GM23338 (cell line): Measurements from ENCODE around the gene RAMP3. TPM values are rescaled to one million over a fixed set of nuclear protein-coding genes. Genes with fewer than 3 reads are reported as not detected.

Experiments used
- ATAC-seq: fragments of 200-7000 bp; cut with Tn5 transposase; 3 replicates; pipeline ENCODE4 v1.9.1; 2020
- DNase-seq: peaks from one replicate; pipeline ENCODE4 v3.0.0-alpha.2; 2015; ENCODE audit warnings: low spot score
- H2AFZ ChIP-seq: fragments of 200-600 bp; sonication (generic); 2 replicates; pipeline ENCODE4 v1.8.0; 2016; ENCODE audit warnings: antibody characterized with exemption, mild to moderate bottlenecking, moderate library complexity
- H3F3A ChIP-seq: fragments of 200-600 bp; sonication (generic); replicated peaks from 2 replicates; pipeline ENCODE4 v1.8.0; 2017; ENCODE audit warnings: antibody characterized with exemption, mixed run types, low read depth
- H3K27ac ChIP-seq: fragments of 200-600 bp; sonication (generic); 2 replicates; pipeline ENCODE4 v1.6.1; 2016; ENCODE audit warnings: low read depth
- H3K27me3 ChIP-seq: fragments of 200-600 bp; sonication (generic); 2 replicates; pipeline ENCODE4 v1.8.0; 2016; ENCODE audit warnings: mild to moderate bottlenecking, mixed run types, moderate library complexity; ENCODE audit not compliant: insufficient read depth
- H3K36me3 ChIP-seq: fragments of 200-600 bp; sonication (generic); 2 replicates; pipeline ENCODE4 v1.8.0; 2016; ENCODE audit warnings: mild to moderate bottlenecking; ENCODE audit not compliant: insufficient read depth
- H3K4me1 ChIP-seq: fragments of 200-600 bp; sonication (generic); 2 replicates; pipeline ENCODE4 v1.8.0; 2016; ENCODE audit warnings: mild to moderate bottlenecking, moderate library complexity; ENCODE audit not compliant: insufficient read depth
- H3K4me2 ChIP-seq: fragments of 200-600 bp; sonication (generic); 2 replicates; pipeline ENCODE4 v1.7.1; 2017; ENCODE audit warnings: mixed run types
- H3K4me3 ChIP-seq: fragments of 200-600 bp; sonication (generic); 2 replicates; pipeline ENCODE4 v1.6.1; 2016; ENCODE audit warnings: mixed run types
- H3K79me2 ChIP-seq: fragments of 200-600 bp; sonication (generic); replicated peaks from 2 replicates; pipeline ENCODE4 v1.8.0; 2017; ENCODE audit warnings: mild to moderate bottlenecking; ENCODE audit not compliant: insufficient read depth
- H3K9me2 ChIP-seq: fragments of 200-600 bp; sonication (generic); 2 replicates; pipeline ENCODE4 v1.8.0; 2017; ENCODE audit not compliant: insufficient read depth
- H4K20me1 ChIP-seq: fragments of 200-600 bp; sonication (generic); replicated peaks from 2 replicates; pipeline ENCODE4 v1.8.0; 2017; ENCODE audit warnings: mild to moderate bottlenecking; ENCODE audit not compliant: insufficient read depth
- H3K27ac Mint-ChIP-seq: 2 replicates; pipeline ENCODE4 v1.8.0; 2020; ENCODE audit warnings: inconsistent platforms, mild to moderate bottlenecking, moderate library complexity, mixed read lengths
- H3K27me3 Mint-ChIP-seq: 3 replicates; pipeline ENCODE4 v1.8.0; 2022; ENCODE audit warnings: low read depth, mild to moderate bottlenecking, moderate library complexity, mixed read lengths, inconsistent platforms; ENCODE audit not compliant: insufficient read depth, poor library complexity
- H3K36me3 Mint-ChIP-seq: 3 replicates; pipeline ENCODE4 v1.8.0; 2021; ENCODE audit warnings: low read depth, mild to moderate bottlenecking, inconsistent platforms, moderate library complexity, mixed read lengths
- H3K4me1 Mint-ChIP-seq: 3 replicates; pipeline ENCODE4 v1.8.0; 2020; ENCODE audit warnings: mild to moderate bottlenecking, inconsistent platforms, mixed read lengths
- H3K4me3 Mint-ChIP-seq: 3 replicates; pipeline ENCODE4 v1.8.0; 2021; ENCODE audit warnings: moderate library complexity, mild to moderate bottlenecking, inconsistent platforms, mixed read lengths
- H3K9me3 Mint-ChIP-seq: 3 replicates; pipeline ENCODE4 v1.8.0; 2020; ENCODE audit warnings: moderate library complexity, mild to moderate bottlenecking, inconsistent platforms, mixed read lengths
- ETS1 ChIP-seq: IDR thresholded peaks from 2 replicates; pipeline ENCODE4 v1.6.1; 2016; ENCODE audit warnings: antibody characterized with exemption
- EZH2phosphoT487 ChIP-seq: fragments of 200-600 bp; sonication (generic); IDR thresholded peaks from one replicate; pipeline ENCODE4 v1.8.1; 2018; ENCODE audit warnings: antibody characterized with exemption; ENCODE audit not compliant: unreplicated experiment
- NANOG ChIP-seq: IDR thresholded peaks from 2 replicates; pipeline ENCODE4 v1.6.1; 2016; ENCODE audit warnings: antibody characterized with exemption, borderline replicate concordance
- POLR2AphosphoS5 ChIP-seq: IDR thresholded peaks from 2 replicates; pipeline ENCODE4 v1.6.1; 2016; ENCODE audit warnings: antibody characterized with exemption, low read depth
- polyA plus RNA-seq: library from polyadenylated mRNA; unstranded; fragments of >200 nt; fragmentation: Nextera tagmentation; extraction: Ambion mirVana; gene quantifications from 2 replicates; pipeline ENCODE4 v1.2.1, GENCODE V29; 2016
- total RNA-seq: library from RNA; depleted of rRNA; stranded (reverse); fragments of >200 nt; shearing (Covaris generic); gene quantifications from 2 replicates; pipeline ENCODE4 v1.2.3, GENCODE V29; 2014
- TF ChIP-seq, protein P1 (sequence below): fragments of 250-450 bp; sonication (Bioruptor Pico); IDR thresholded peaks from 2 replicates; pipeline ENCODE4 v1.5.0; 2020; ENCODE audit warnings: mild to moderate bottlenecking, moderate library complexity

The RAMP3 gene
- total and polyA plus RNA-seq, 2 experiments from 2014 or later, result 1.1 to 4.6 TPM

DNA sequence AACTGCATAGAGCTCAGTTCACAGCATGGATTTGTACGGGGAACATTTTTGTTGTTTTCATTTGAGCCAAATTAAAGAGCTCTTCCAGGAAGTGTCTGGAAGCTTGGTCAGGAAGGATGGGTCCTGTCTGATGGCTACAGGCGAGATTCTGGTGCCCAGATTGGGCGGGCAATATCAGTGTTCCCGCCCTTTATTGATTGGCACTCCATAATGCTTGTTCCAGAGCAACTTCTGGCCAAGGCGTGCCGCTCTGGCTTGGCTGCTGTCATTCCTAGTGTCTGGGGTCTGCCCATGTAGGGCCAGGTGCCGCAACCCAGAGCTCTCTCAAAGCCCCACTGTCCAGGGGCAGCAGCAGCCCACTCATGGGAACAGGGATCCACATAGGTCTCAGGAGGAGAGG is 45.9 kb downstream of the RAMP3 start:
- Histone ChIP-seq H3K27me3 (no peaks in the 10 kb centered on the region), H3K36me3 (no peaks in the 10 kb centered on the region), H3K79me2 (no peaks in the 10 kb centered on the region), H3F3A (no peaks in the 10 kb centered on the region), H3K9me2 (no peaks in the 10 kb centered on the region), H3K4me2 (no peak overlapping the region), H3K27ac (no peak overlapping the region), H4K20me1 (no peaks in the 10 kb centered on the region), H2AFZ (peak overlapping the region; percentile 83; the same call in 1 of the 2 replicates), H3K4me1 (no peaks in the 10 kb centered on the region), H3K4me3 (no peak overlapping the region)
- ATAC-seq (no peak), DNase-seq (no peak)
- Mint-ChIP-seq H3K4me1 (peaks cover 4% of the 10 kb centered on the region; the same call in 2 of the 3 replicates), H3K27me3 (peaks cover 3% of the 10 kb centered on the region), H3K27ac (no peak overlapping the region), H3K36me3 (no peaks in the 10 kb centered on the region), H3K9me3 (no peaks in the 10 kb centered on the region), H3K4me3 (no peak overlapping the region)
- TF ChIP-seq ETS1 (no peak), POLR2AphosphoS5 (no peak)
- TF ChIP-seq, protein P1, sequence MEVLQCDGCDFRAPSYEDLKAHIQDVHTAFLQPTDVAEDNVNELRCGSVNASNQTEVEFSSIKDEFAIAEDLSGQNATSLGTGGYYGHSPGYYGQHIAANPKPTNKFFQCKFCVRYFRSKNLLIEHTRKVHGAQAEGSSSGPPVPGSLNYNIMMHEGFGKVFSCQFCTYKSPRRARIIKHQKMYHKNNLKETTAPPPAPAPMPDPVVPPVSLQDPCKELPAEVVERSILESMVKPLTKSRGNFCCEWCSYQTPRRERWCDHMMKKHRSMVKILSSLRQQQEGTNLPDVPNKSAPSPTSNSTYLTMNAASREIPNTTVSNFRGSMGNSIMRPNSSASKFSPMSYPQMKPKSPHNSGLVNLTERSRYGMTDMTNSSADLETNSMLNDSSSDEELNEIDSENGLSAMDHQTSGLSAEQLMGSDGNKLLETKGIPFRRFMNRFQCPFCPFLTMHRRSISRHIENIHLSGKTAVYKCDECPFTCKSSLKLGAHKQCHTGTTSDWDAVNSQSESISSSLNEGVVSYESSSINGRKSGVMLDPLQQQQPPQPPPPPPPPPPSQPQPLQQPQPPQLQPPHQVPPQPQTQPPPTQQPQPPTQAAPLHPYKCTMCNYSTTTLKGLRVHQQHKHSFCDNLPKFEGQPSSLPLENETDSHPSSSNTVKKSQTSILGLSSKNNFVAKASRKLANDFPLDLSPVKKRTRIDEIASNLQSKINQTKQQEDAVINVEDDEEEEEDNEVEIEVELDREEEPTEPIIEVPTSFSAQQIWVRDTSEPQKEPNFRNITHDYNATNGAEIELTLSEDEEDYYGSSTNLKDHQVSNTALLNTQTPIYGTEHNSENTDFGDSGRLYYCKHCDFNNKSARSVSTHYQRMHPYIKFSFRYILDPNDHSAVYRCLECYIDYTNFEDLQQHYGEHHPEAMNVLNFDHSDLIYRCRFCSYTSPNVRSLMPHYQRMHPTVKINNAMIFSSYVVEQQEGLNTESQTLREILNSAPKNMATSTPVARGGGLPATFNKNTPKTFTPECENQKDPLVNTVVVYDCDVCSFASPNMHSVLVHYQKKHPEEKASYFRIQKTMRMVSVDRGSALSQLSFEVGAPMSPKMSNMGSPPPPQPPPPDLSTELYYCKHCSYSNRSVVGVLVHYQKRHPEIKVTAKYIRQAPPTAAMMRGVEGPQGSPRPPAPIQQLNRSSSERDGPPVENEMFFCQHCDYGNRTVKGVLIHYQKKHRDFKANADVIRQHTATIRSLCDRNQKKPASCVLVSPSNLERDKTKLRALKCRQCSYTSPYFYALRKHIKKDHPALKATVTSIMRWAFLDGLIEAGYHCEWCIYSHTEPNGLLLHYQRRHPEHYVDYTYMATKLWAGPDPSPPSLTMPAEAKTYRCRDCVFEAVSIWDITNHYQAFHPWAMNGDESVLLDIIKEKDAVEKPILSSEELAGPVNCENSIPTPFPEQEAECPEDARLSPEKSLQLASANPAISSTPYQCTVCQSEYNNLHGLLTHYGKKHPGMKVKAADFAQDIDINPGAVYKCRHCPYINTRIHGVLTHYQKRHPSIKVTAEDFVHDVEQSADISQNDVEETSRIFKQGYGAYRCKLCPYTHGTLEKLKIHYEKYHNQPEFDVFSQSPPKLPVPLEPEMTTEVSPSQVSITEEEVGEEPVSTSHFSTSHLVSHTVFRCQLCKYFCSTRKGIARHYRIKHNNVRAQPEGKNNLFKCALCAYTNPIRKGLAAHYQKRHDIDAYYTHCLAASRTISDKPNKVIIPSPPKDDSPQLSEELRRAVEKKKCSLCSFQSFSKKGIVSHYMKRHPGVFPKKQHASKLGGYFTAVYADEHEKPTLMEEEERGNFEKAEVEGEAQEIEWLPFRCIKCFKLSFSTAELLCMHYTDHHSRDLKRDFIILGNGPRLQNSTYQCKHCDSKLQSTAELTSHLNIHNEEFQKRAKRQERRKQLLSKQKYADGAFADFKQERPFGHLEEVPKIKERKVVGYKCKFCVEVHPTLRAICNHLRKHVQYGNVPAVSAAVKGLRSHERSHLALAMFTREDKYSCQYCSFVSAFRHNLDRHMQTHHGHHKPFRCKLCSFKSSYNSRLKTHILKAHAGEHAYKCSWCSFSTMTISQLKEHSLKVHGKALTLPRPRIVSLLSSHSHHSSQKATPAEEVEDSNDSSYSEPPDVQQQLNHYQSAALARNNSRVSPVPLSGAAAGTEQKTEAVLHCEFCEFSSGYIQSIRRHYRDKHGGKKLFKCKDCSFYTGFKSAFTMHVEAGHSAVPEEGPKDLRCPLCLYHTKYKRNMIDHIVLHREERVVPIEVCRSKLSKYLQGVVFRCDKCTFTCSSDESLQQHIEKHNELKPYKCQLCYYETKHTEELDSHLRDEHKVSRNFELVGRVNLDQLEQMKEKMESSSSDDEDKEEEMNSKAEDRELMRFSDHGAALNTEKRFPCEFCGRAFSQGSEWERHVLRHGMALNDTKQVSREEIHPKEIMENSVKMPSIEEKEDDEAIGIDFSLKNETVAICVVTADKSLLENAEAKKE (CRISPR knock-in tag), result no peak

DNA sequence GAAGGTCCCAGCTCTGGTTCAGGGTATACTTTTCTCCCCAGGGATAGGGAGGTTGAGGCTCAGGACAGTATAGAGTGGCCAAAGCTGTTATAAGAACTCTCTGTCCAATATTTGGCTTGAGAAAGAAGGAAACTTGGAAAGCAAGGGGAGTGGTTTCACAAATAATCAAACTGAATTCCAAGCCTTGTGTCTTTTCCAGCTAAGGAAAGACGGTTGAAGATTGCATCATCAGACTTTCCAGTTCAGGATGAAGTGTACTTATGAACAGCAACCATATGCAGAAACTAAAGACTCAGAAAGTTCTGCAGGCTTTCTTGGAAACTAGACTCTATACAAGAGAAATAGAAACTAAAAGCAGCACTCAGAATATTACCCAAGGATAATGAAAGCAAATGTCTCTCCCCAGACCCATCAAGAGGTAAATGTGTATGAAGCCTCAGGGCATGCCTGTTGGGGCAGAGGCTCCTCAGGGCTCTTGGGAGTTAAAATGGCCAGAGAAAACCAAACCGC is 46.4 kb downstream of the RAMP3 start:
- Mint-ChIP-seq H3K27me3 (peaks cover 3% of the 10 kb centered on the region), H3K4me1 (peaks cover 4% of the 10 kb centered on the region; the same call in 2 of the 3 replicates), H3K27ac (no peak overlapping the region), H3K36me3 (no peaks in the 10 kb centered on the region), H3K9me3 (no peaks in the 10 kb centered on the region), H3K4me3 (no peak overlapping the region)
- no peaks in the 10 kb centered on the region for H3K27me3 ChIP-seq
- H2AFZ ChIP-seq, result peak overlapping the region; percentile 83
- no peaks in the 10 kb centered on the region for H4K20me1 ChIP-seq
- no peak overlapping the region for H3K4me2 ChIP-seq
- H3K79me2 ChIP-seq, result no peaks in the 10 kb centered on the region
- no peaks in the 10 kb centered on the region for H3K36me3 ChIP-seq
- H3K9me2 ChIP-seq, result no peaks in the 10 kb centered on the region
- DNase-seq (no peak), ATAC-seq (no peak)
- H3K4me3 ChIP-seq, result no peak overlapping the region
- H3K27ac ChIP-seq, result no peak overlapping the region
- no peaks in the 10 kb centered on the region for H3K4me1 ChIP-seq
- H3F3A ChIP-seq, result no peaks in the 10 kb centered on the region
- TF ChIP-seq, protein P1 (CRISPR knock-in tag), result no peak
- TF ChIP-seq EZH2phosphoT487 (no peak), NANOG (no peak)
